Karpas-422 (cell line): ENCODE results near the gene ZFYVE28. TPM values are rescaled to one million over a fixed set of nuclear protein-coding genes. Genes with fewer than 3 reads are reported as not detected.
A peak's percentile ranks its signal among the peaks of the same experiment; 100 is the strongest.
"Not testable (repeated sequence)": the region's sequence is repeated elsewhere in the genome, so short reads cannot be mapped to it uniquely, and the experiment has no call there.

Experiments
- DNase-seq: peaks from one replicate; pipeline ENCODE4 v3.0.0-alpha.2; 2015
- H2AFZ ChIP-seq: fragments of 200-600 bp; sonication (generic); 2 replicates; pipeline ENCODE4 v1.6.1; 2014; ENCODE audit warnings: antibody characterized with exemption, low read length, mixed read lengths
- H3K27ac ChIP-seq: fragments of 200-600 bp; sonication (generic); 2 replicates; pipeline ENCODE4 v1.5.1; 2014; ENCODE audit warnings: mild to moderate bottlenecking, low read length, moderate library complexity
- H3K27me3 ChIP-seq: fragments of 200-600 bp; sonication (generic); 2 replicates; pipeline ENCODE4 v1.6.1; 2014; ENCODE audit warnings: low read length, mixed read lengths
- H3K36me3 ChIP-seq: fragments of 200-600 bp; sonication (generic); 2 replicates; pipeline ENCODE4 v1.6.1; 2014; ENCODE audit warnings: low read length, mixed read lengths; ENCODE audit not compliant: insufficient read depth
- H3K4me1 ChIP-seq: fragments of 200-600 bp; sonication (generic); 2 replicates; pipeline ENCODE4 v1.6.1; 2014; ENCODE audit warnings: mild to moderate bottlenecking, low read length, mixed read lengths
- H3K4me2 ChIP-seq: fragments of 200-600 bp; sonication (generic); 2 replicates; pipeline ENCODE4 v1.6.1; 2014; ENCODE audit warnings: low read length, low read depth, mild to moderate bottlenecking; ENCODE audit not compliant: poor library complexity, severe bottlenecking
- H3K4me3 ChIP-seq: fragments of 200-600 bp; sonication (generic); 2 replicates; pipeline ENCODE4 v1.5.1; 2014; ENCODE audit warnings: mild to moderate bottlenecking, antibody characterized with exemption, low read length, mixed read lengths
- H3K79me2 ChIP-seq: fragments of 200-600 bp; sonication (generic); 2 replicates; pipeline ENCODE4 v1.6.1; 2014; ENCODE audit warnings: mild to moderate bottlenecking, low read length, mixed read lengths
- H3K9ac ChIP-seq: fragments of 200-600 bp; sonication (generic); 2 replicates; pipeline ENCODE4 v1.6.0; 2014; ENCODE audit warnings: low read length
- H3K9me2 ChIP-seq: fragments of 200-600 bp; sonication (generic), shearing (Covaris generic); replicated peaks from 2 replicates; pipeline ENCODE4 v1.6.0; 2014; ENCODE audit warnings: mild to moderate bottlenecking, low read length, moderate library complexity; ENCODE audit not compliant: insufficient read depth
- H3K9me3 ChIP-seq: fragments of 300-700, 200-600 bp; sonication (generic); 2 replicates; pipeline ENCODE4 v1.6.1; 2014; ENCODE audit warnings: low read length, mixed read lengths
- H4K20me1 ChIP-seq: fragments of 200-600 bp; sonication (generic); 2 replicates; pipeline ENCODE4 v1.6.1; 2014; ENCODE audit warnings: mild to moderate bottlenecking, antibody characterized with exemption, low read length, low read depth; ENCODE audit not compliant: insufficient read depth
- total RNA-seq: library from RNA; depleted of rRNA; stranded (reverse); fragments of >200 nt; shearing (Covaris generic); gene quantifications from 2 replicates; pipeline ENCODE4 v1.2.3, GENCODE V29; 2014; ENCODE audit warnings: low replicate concordance

Gene ZFYVE28
- total RNA-seq, 1 experiment from 2014 or later = 2.0 TPM

DNA sequence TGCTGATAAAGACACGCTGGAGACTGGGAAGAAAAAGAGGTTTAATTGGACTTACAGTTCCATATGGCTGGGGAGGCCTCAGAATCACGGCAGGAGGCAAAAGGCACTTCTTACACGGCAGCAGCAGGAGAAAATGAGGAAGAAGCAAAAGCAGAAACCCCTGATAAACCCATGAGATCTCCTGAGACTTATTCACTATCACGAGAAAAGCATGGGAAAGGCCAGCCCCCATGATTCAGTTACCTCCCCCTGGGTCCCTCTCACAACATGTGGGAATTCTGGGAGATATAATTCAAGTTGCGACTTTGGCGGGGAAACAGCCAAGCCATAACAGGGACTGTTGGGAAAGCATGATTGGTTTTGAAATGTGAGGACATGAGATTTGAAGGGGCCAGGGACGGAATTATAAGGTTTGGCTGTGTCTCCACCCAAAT is 35.7 kb downstream of the ZFYVE28 start:
- not testable (repeated sequence) for H2AFZ ChIP-seq, H3K79me2 ChIP-seq, H3K27me3 ChIP-seq, H4K20me1 ChIP-seq, H3K9me2 ChIP-seq, H3K9me3 ChIP-seq, H3K36me3 ChIP-seq
- Histone ChIP-seq H3K27ac (0 out of 2 replicates have a peak overlapping the region, but pooled peaks have one; percentile 26), H3K9ac (peak overlapping the region; percentile 60), H3K4me3 (peak overlapping the region; percentile 50), H3K4me2 (peak overlapping the region; percentile 61), H3K4me1 (peaks cover 32% of the 10 kb centered on the region)
- peak; percentile 76 for DNase-seq

DNA sequence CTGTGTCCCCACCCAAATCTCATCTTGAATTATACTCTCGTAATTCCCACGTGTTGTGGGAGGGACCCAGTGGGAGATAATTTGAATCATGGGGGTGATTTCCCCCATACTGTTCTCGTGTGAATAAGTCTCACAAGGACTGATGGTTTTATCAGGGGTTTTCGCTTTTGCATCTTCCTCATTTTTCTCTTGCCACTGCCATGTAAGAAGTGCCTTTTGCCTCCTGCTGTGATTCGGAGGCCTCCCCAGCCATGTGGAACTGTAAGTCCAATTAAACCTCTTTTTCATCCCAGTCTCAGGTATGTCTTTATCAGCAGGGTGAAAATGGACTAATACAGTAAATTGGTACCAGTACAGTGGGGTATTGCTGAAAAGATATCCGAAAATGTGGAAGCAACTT is 37.9 kb downstream of the ZFYVE28 start:
- H3K27ac ChIP-seq, H4K20me1 ChIP-seq, H2AFZ ChIP-seq, H3K27me3 ChIP-seq, H3K9ac ChIP-seq, H3K79me2 ChIP-seq, H3K4me2 ChIP-seq, H3K9me2 ChIP-seq, H3K9me3 ChIP-seq, H3K4me3 ChIP-seq, H3K36me3 ChIP-seq, DNase-seq: not testable (repeated sequence)
- peaks cover 32% of the 10 kb centered on the region for H3K4me1 ChIP-seq

DNA sequence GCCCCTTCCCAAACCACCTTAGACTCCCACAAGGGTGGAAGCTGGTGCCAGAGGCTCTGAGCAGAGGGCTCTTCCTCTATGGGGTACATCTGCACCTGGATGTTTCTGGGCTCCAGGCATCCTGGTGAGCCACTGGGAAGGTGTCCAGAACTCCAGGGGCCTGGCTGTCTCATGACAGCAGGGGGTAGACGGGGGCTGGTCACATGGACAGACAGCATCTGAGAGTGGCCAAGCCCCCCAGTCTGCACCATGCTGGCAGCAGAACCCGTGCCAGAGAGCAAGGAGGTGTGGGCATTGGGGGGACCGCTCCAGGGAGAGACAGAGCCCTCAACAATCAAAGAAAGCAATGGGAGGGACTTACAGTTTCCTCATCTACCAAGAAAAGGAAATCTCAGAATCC is 39.5 kb downstream of the ZFYVE28 start:
- Histone ChIP-seq H3K9me3 (no peaks in the 10 kb centered on the region), H3K4me3 (no peak overlapping the region), H3K36me3 (no peaks in the 10 kb centered on the region), H3K27ac (no peak overlapping the region), H2AFZ (no peak overlapping the region), H3K9ac (no peak overlapping the region), H3K9me2 (no peaks in the 10 kb centered on the region), H4K20me1 (no peaks in the 10 kb centered on the region), H3K27me3 (no peaks in the 10 kb centered on the region), H3K79me2 (no peaks in the 10 kb centered on the region), H3K4me2 (no peak overlapping the region), H3K4me1 (peaks cover 32% of the 10 kb centered on the region)
- no peak for DNase-seq

DNA sequence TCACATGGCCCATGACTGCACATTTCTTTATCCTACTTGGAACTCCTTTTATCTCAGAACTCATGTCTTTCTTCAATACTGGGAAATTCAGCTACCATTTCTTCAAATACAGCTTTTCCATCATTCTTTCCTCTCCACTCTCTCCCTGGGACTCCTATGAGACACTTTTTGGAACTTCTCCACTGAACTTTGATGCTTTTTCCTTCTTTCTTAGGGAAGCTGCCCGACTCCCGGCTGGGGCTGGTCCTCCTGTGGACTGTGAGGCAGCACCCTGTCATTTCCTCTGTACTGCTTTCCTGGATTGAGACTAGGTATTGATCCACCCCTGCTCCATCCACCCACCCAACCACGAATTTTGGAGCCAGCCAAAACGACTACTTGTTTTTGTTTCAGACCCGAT is 40.0 kb downstream of the ZFYVE28 start:
- Histone ChIP-seq H3K9me3 (no peaks in the 10 kb centered on the region), H3K4me3 (no peak overlapping the region), H3K27ac (no peak overlapping the region), H3K79me2 (no peaks in the 10 kb centered on the region), H3K4me1 (peaks cover 27% of the 10 kb centered on the region), H3K36me3 (no peaks in the 10 kb centered on the region), H3K4me2 (no peak overlapping the region), H3K9ac (no peak overlapping the region), H3K9me2 (no peaks in the 10 kb centered on the region), H4K20me1 (no peaks in the 10 kb centered on the region), H2AFZ (no peak overlapping the region), H3K27me3 (no peaks in the 10 kb centered on the region)
- no peak for DNase-seq

DNA sequence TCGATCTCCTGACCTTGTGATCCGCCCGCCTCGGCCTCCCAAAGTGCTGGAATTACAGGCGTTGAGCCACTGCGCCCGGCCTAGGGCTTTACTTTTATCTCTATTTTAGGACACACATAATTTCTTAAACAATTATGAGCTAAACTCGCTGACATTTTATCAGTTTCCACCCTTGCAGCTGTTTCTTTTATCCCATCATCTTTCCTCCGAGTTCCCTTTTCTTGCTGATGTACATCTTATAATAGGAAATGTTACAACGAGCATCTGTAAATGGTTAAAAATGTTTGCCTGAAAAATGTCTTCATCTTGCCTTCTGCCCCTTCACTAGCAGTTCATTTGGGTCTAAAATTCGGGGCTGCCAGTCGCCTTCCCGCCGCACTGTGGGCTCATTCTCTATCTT is 41.2 kb downstream of the ZFYVE28 start:
- no peak overlapping the region for H3K9ac ChIP-seq
- no peaks in the 10 kb centered on the region for H4K20me1 ChIP-seq
- H3K79me2 ChIP-seq = no peaks in the 10 kb centered on the region
- no peaks in the 10 kb centered on the region for H3K27me3 ChIP-seq
- no peak overlapping the region for H3K27ac ChIP-seq
- no peaks in the 10 kb centered on the region for H3K36me3 ChIP-seq
- no peaks in the 10 kb centered on the region for H3K9me2 ChIP-seq
- H3K4me3 ChIP-seq = no peak overlapping the region
- H2AFZ ChIP-seq = no peak overlapping the region
- no peak overlapping the region for H3K4me2 ChIP-seq
- H3K4me1 ChIP-seq = peaks cover 15% of the 10 kb centered on the region
- H3K9me3 ChIP-seq = no peaks in the 10 kb centered on the region
- DNase-seq = no peak

DNA sequence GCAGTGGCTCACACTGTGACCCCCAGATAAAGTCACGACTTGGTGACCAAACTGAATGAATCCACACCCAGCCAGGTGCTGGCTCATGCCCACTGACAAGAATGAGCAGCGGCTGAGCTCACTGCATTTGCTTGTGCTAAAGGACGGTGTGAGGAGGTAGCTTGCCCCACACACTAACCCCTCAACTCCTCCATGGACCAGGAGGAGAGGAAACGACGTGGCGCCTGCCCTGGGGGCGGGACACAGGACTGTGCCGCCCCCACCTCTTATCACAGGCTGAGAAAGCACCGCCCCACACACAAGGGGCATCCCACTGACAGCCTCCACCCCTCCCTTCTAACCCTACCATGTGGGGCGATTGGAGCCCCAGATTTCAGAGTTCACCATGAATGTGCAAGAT is 43.0 kb downstream of the ZFYVE28 start:
- H3K9me2 ChIP-seq = no peaks in the 10 kb centered on the region
- H3K36me3 ChIP-seq = no peaks in the 10 kb centered on the region
- no peak overlapping the region for H3K9ac ChIP-seq
- no peaks in the 10 kb centered on the region for H3K9me3 ChIP-seq
- H4K20me1 ChIP-seq = no peaks in the 10 kb centered on the region
- no peak overlapping the region for H2AFZ ChIP-seq
- no peak overlapping the region for H3K4me2 ChIP-seq
- DNase-seq = no peak
- no peak overlapping the region for H3K4me3 ChIP-seq
- H3K4me1 ChIP-seq = peaks cover 14% of the 10 kb centered on the region
- H3K79me2 ChIP-seq = no peaks in the 10 kb centered on the region
- H3K27ac ChIP-seq = no peak overlapping the region
- no peaks in the 10 kb centered on the region for H3K27me3 ChIP-seq

DNA sequence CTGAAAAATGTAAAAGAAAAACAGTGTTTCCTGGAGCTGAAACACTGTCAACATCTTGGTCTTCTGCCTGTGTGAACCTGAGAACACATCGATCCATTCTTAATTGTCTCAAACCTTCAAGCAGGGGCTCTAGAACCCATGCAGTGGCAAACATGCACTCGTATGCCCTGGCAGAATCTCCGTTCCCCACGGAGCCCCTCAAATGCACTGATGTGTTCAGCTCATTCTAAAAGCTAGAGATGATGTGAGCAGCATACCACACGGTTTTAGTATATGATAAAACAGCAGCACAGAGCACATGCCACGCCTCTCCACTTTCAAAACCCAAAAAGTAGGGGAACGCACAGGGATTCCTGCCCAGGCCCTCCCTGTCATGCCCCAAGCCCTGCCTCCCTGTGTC is 44.9 kb downstream of the ZFYVE28 start:
- H3K36me3 ChIP-seq = no peaks in the 10 kb centered on the region; the same call in 1 of the 2 replicates
- no peak overlapping the region for H2AFZ ChIP-seq
- H3K4me2 ChIP-seq = no peak overlapping the region
- H3K9me2 ChIP-seq = no peaks in the 10 kb centered on the region
- H3K27me3 ChIP-seq = no peaks in the 10 kb centered on the region
- no peaks in the 10 kb centered on the region for H4K20me1 ChIP-seq
- no peak overlapping the region for H3K27ac ChIP-seq
- H3K79me2 ChIP-seq = no peaks in the 10 kb centered on the region
- H3K4me3 ChIP-seq = no peak overlapping the region
- DNase-seq = no peak
- no peak overlapping the region for H3K9ac ChIP-seq
- H3K9me3 ChIP-seq = peaks cover 7% of the 10 kb centered on the region; the same call in 1 of the 2 replicates
- peaks cover 11% of the 10 kb centered on the region for H3K4me1 ChIP-seq

DNA sequence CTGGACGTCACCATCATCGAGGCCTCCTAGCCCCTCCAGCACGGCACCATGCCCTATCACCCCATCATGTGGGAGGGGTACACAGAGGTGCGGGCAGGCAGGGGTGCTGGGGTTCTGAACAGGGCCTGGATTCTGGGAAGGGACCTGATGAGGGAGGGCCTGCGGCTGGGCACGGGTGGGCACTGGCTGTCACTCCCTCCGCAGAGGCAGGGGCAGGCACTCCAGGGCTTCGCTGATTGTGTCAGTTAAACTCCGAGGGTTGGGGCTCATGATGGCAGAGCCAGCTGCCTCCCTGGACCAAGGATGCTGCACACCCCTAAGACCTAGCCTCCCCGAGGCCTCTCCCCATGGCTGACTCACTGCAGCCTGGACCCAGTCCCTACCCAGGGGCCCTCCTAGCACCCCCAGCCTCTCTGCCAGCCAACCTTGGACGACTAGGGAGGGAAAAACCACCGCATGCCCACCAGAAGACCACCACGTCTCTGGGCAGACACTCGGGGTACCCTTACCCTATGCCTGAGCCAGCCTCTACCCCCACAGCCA is 45.9 kb downstream of the ZFYVE28 start:
- H4K20me1 ChIP-seq = no peaks in the 10 kb centered on the region
- H3K4me2 ChIP-seq = no peak overlapping the region
- H3K4me1 ChIP-seq = peaks cover 20% of the 10 kb centered on the region
- H3K9me2 ChIP-seq = no peaks in the 10 kb centered on the region
- no peaks in the 10 kb centered on the region; the same call in 1 of the 2 replicates for H3K36me3 ChIP-seq
- H2AFZ ChIP-seq = no peak overlapping the region
- H3K27me3 ChIP-seq = no peaks in the 10 kb centered on the region
- no peak overlapping the region for H3K27ac ChIP-seq
- no peak overlapping the region for H3K4me3 ChIP-seq
- no peaks in the 10 kb centered on the region for H3K79me2 ChIP-seq
- H3K9me3 ChIP-seq = peaks cover 10% of the 10 kb centered on the region; the same call in 1 of the 2 replicates
- H3K9ac ChIP-seq = no peak overlapping the region
- DNase-seq = no peak
